ENCODE results near the gene TMEM107.
A peak's percentile ranks its signal among the peaks of the same experiment; 100 is the strongest.
"Not testable (repeated sequence)": the region's sequence is repeated elsewhere in the genome, so short reads cannot be mapped to it uniquely, and the experiment has no call there.

The TMEM107 gene

GRCh38 chr17:8176197-8176940 is at the start of gene TMEM107:
TMEM107 (minus strand) TSS chr17:8176380; CDS start chr17:8176286, 94 bp downstream.
- no peak for FAIRE-seq
- peak; percentile 78 for DNase-seq (ENCODE audit: low spot score)

- FAIRE-seq (no peak), DNase-seq (ENCODE audit: low spot score) (no peak)
These were observed 49.0 kb upstream of the TMEM107 start for GRCh38 chr17:8224891-8225812.

- FAIRE-seq, result no peak
- peak; percentile 20 for DNase-seq (ENCODE audit: low spot score)
These were observed 47.4 kb upstream of the TMEM107 start for GRCh38 chr17:8223356-8224126.

- FAIRE-seq (no peak), DNase-seq (ENCODE audit: low spot score) (peak; percentile 69)
These were observed 46.6 kb upstream of the TMEM107 start for GRCh38 chr17:8222630-8223355.

GRCh38 chr17:8222380-8222629 is 46.1 kb upstream of the TMEM107 start:
- no peak for FAIRE-seq
- no peak for DNase-seq (ENCODE audit: low spot score)

- FAIRE-seq, result no peak
- peak; percentile 32 for DNase-seq (ENCODE audit: low spot score)
These were observed 45.6 kb upstream of the TMEM107 start for GRCh38 chr17:8221663-8222379.

- FAIRE-seq (no peak), DNase-seq (ENCODE audit: low spot score) (peak; percentile 65)
These were observed 44.8 kb upstream of the TMEM107 start for GRCh38 chr17:8220783-8221662.

- not testable (repeated sequence) for FAIRE-seq; DNase-seq (ENCODE audit: low spot score)
These were observed 37.8 kb upstream of the TMEM107 start for GRCh38 chr17:8214000-8214399.

GRCh38 chr17:8212312-8213180 is 36.4 kb upstream of the TMEM107 start:
- DNase-seq (ENCODE audit: low spot score) (no peak), FAIRE-seq (no peak)

- no peak for FAIRE-seq
- no peak for DNase-seq (ENCODE audit: low spot score)
These were observed 34.7 kb upstream of the TMEM107 start for GRCh38 chr17:8210761-8211458.

GRCh38 chr17:8209907-8210760 is 34.0 kb upstream of the TMEM107 start, which contains the start of gene AURKB:
AURKB (minus strand) TSS chr17:8210575; CDS start chr17:8210224, 351 bp downstream.
- DNase-seq (ENCODE audit: low spot score) (peak; percentile 92), FAIRE-seq (no peak)

- no peak for DNase-seq (ENCODE audit: low spot score)
- no peak for FAIRE-seq
These were observed 30.4 kb upstream of the TMEM107 start for GRCh38 chr17:8206536-8206935.

- no peak for FAIRE-seq
- DNase-seq (ENCODE audit: low spot score), result no peak
These were observed 28.8 kb upstream of the TMEM107 start for GRCh38 chr17:8204761-8205555.

GRCh38 chr17:8192070-8192815 is 16.1 kb upstream of the TMEM107 start:
- no peak for FAIRE-seq
- no peak for DNase-seq (ENCODE audit: low spot score)

GRCh38 chr17:8190506-8190905 is 14.3 kb upstream of the TMEM107 start:
- DNase-seq (ENCODE audit: low spot score) (no peak), FAIRE-seq (no peak)

All from urothelium cell line (cell line).